Prostate gland (tissue), 2 donors: Measurements from ENCODE around the gene FAF1. TPM values are rescaled to one million over a fixed set of nuclear protein-coding genes. Genes with fewer than 3 reads are reported as not detected.

Source experiments
- DNase-seq: peaks from one replicate; pipeline ENCODE4 v3.0.0-alpha.2; 2019; ENCODE audit warnings: low spot score
- H3K27ac ChIP-seq, 2 donors: fragments of 200-600 bp; sonication (generic); 2 replicates each; pipeline ENCODE4 v1.5.1; 2017 to 2019
- H3K27me3 ChIP-seq: fragments of 200-600 bp; sonication (generic); replicated peaks from 2 replicates; pipeline ENCODE4 v1.5.1; 2019; ENCODE audit not compliant: insufficient read depth
- H3K36me3 ChIP-seq, 2 donors: fragments of 200-600 bp; sonication (generic); 1 replicate in 1 of 2; 2 replicates in 1 of 2; pipeline versions ENCODE4 v1.5.1 to v1.8.1; 2017 to 2019
- H3K4me1 ChIP-seq: fragments of 200-600 bp; sonication (generic); replicated peaks from 2 replicates; pipeline ENCODE4 v1.5.1; 2019
- H3K4me3 ChIP-seq, 2 donors: fragments of 200-600 bp; sonication (generic); 2 replicates each; pipeline ENCODE4 v1.5.1; 2017 to 2019
- H3K9me3 ChIP-seq: fragments of 200-600 bp; sonication (generic); 2 replicates; pipeline ENCODE4 v1.5.1; 2017
- CTCF ChIP-seq, 4 experiments: fragments of 200-600 bp in 2 of 4; fragments of 450-650 bp in 2 of 4; sonication (generic) in 2 of 4; IDR thresholded peaks; 1 replicate in 3 of 4; 2 replicates in 1 of 4; pipeline ENCODE4 v1.5.1; 2016 to 2019; ENCODE audit warnings: antibody characterized with exemption in 4 of 4, mild to moderate bottlenecking in 2 of 4, moderate library complexity in 2 of 4
- POLR2A ChIP-seq: fragments of 450-650 bp; IDR thresholded peaks from one replicate; pipeline ENCODE4 v1.6.1; 2016; ENCODE audit warnings: antibody characterized with exemption, mild to moderate bottlenecking
- POLR2AphosphoS5 ChIP-seq: sonication (generic); formaldehyde crosslinking; IDR thresholded peaks from one replicate; pipeline ENCODE4 v1.6.1; 2017; ENCODE audit warnings: antibody characterized with exemption
- WGBS: methylation state at CpG from one replicate; pipeline ENCODE4 v1.1.5; 2018; 5-methylcytosine and 5-hydroxymethylcytosine counted together
- intact Hi-C: fragments of 100-400 bp; cut with DNase I; formaldehyde crosslinking; loops from one replicate; pipeline ENCODE4 v1.14.2; 2022
- total RNA-seq, 2 donors: library from RNA; depleted of rRNA; stranded (reverse); fragments of >200 nt; gene quantifications; one replicate each; pipeline ENCODE4 v1.1.0, GENCODE V29; 2016

FAF1 gene
- total RNA-seq, 2 donors from 2014 or later: 40.4 to 41.5 TPM

GRCh38 chr1:50490640-50491039 is 469.4 kb downstream of the FAF1 start:
- DNase-seq: no peak
- no peak overlapping the region for H3K27ac ChIP-seq
- H3K27me3 ChIP-seq: no peaks in the 10 kb centered on the region
- intact Hi-C loops: no loop called here
- TF ChIP-seq CTCF (IDR thresholded peaks at IDR 0.05) (no peak), POLR2AphosphoS5 (no peak), POLR2A (no peak)
- no peaks in the 10 kb centered on the region for H3K4me1 ChIP-seq
- H3K4me3 ChIP-seq: no peak overlapping the region
- H3K36me3 ChIP-seq: no peaks in the 10 kb centered on the region
- H3K9me3 ChIP-seq: no peaks in the 10 kb centered on the region
- WGBS: 89% methylated on average over 2 of the region's 2 CpGs

- Histone ChIP-seq H3K4me3 (no peak overlapping the region), H3K27me3 (no peaks in the 10 kb centered on the region), H3K4me1 (no peaks in the 10 kb centered on the region), H3K36me3 (no peaks in the 10 kb centered on the region), H3K27ac (no peak overlapping the region), H3K9me3 (no peaks in the 10 kb centered on the region)
- WGBS: 29% methylated on average over 1 of the region's 1 CpG
- DNase-seq: no peak
- TF ChIP-seq CTCF (IDR thresholded peaks at IDR 0.05) (no peak), POLR2A (no peak), POLR2AphosphoS5 (no peak)
- intact Hi-C loops: no loop called here
Measured at GRCh38 chr1:50488876-50489275, 471.2 kb downstream of the FAF1 start.

- Histone ChIP-seq H3K27me3 (no peaks in the 10 kb centered on the region), H3K9me3 (no peaks in the 10 kb centered on the region), H3K4me1 (no peaks in the 10 kb centered on the region), H3K27ac (no peak overlapping the region), H3K36me3 (no peaks in the 10 kb centered on the region), H3K4me3 (no peak overlapping the region)
- 58% methylated on average over 3 of the region's 3 CpGs for whole genome bisulfite sequencing
- DNase-seq: no peak
- intact Hi-C loops: no loop called here
- TF ChIP-seq POLR2AphosphoS5 (no peak), CTCF (IDR thresholded peaks at IDR 0.05) (no peak), POLR2A (no peak)
Measured at GRCh38 chr1:50488356-50488755, 471.7 kb downstream of the FAF1 start.

- WGBS: 94% methylated on average over 1 of the region's 1 CpG
- Histone ChIP-seq H3K27ac (no peak overlapping the region), H3K27me3 (no peaks in the 10 kb centered on the region), H3K9me3 (no peaks in the 10 kb centered on the region), H3K36me3 (no peaks in the 10 kb centered on the region), H3K4me1 (no peaks in the 10 kb centered on the region), H3K4me3 (no peak overlapping the region)
- no peak for DNase-seq
- intact Hi-C loops: no loop called here
- no peak for TF ChIP-seq CTCF (IDR thresholded peaks at IDR 0.05)
- TF ChIP-seq POLR2AphosphoS5: no peak
- no peak for TF ChIP-seq POLR2A
Measured at GRCh38 chr1:50487725-50488124, 472.3 kb downstream of the FAF1 start.

- intact Hi-C loops: no loop called here
Measured at GRCh38 chr1:50481142-50481736, 478.8 kb downstream of the FAF1 start.

More at GRCh38 chr1:50481142-50481736, 478.8 kb downstream of the FAF1 start:
- Histone ChIP-seq H3K36me3 (no peaks in the 10 kb centered on the region), H3K27ac (no peak overlapping the region), H3K9me3 (no peaks in the 10 kb centered on the region), H3K27me3 (no peaks in the 10 kb centered on the region), H3K4me1 (no peaks in the 10 kb centered on the region), H3K4me3 (no peak overlapping the region)
- 97% methylated on average over 2 of the region's 2 CpGs for WGBS
- TF ChIP-seq CTCF (IDR thresholded peaks at IDR 0.05) (no peak), POLR2A (no peak), POLR2AphosphoS5 (no peak)
- DNase-seq: no peak
